ENCODE data around the gene DNAH2.

- no peak for TF ChIP-seq ZNF101 (CRISPR knock-in tag; IDR thresholded peaks at IDR 0.05; ENCODE audit: borderline replicate concordance, low read depth)
- TF ChIP-seq ZNF280D (CRISPR knock-in tag; IDR thresholded peaks at IDR 0.05): no peak
- TF ChIP-seq CCAR2 (optimal IDR thresholded peaks at IDR 0.05; ENCODE audit: low read depth, low read length): no peak
- TF ChIP-seq ZZZ3 (CRISPR knock-in tag; IDR thresholded peaks at IDR 0.05; ENCODE audit: borderline replicate concordance): no peak
- no peak for TF ChIP-seq KLF16 (CRISPR knock-in tag; IDR thresholded peaks at IDR 0.05)
Measured at GRCh38 chr17:7744416-7744815, 26.9 kb downstream of the DNAH2 start.
